T-cell (primary cell): Measurements from ENCODE around the gene SAMD3. TPM values are rescaled to one million over a fixed set of nuclear protein-coding genes. Genes with fewer than 3 reads are reported as not detected.

Experiments used
- ATAC-seq, 4 experiments: fragments of 200-7000 bp in 3 of 4; fragments of 150-1000 bp in 1 of 4; cut with Tn5 transposase; replicated peaks in 1 of 4; 1 replicate in 3 of 4; 2 replicates in 1 of 4; pipeline ENCODE4 v1.10.0; 2021; ENCODE audit warnings: moderate library complexity in 3 of 4, mild to moderate bottlenecking in 2 of 4, moderate number of reproducible peaks in 1 of 4
- CTCF ChIA-PET, 2 donors: fragments of 300-600 bp; sonication (Branson Sonifier 250); formaldehyde crosslinking; loops; one replicate each; lab custom pipeline; 2022; ENCODE audit warnings: antibody characterized with exemption in 2 of 2; lab: Charles Lee
- POLR2A ChIA-PET, 2 donors: fragments of 300-600 bp; sonication (Branson Sonifier 250); formaldehyde crosslinking; loops; one replicate each; lab custom pipeline; 2022; ENCODE audit warnings: antibody characterized with exemption in 2 of 2; lab: Charles Lee
- DNase-seq, 35 experiments: peaks; one replicate each; pipeline versions ENCODE4 v3.0.0 to v3.0.0-alpha.2; 2013 to 2023
- H3K27ac ChIP-seq: one replicate; pipeline ENCODE4 v1.5.1; 2013; ENCODE audit warnings: low read length
- H3K27me3 ChIP-seq, 2 experiments: replicated peaks in 1 of 2; 1 replicate in 1 of 2; 2 replicates in 1 of 2; pipeline versions ENCODE4 v1.6.1 to v1.7.0; 2013; ENCODE audit warnings: low read length in 1 of 2, mixed read lengths in 1 of 2; ENCODE audit not compliant: control insufficient read depth in 2 of 2, insufficient read depth in 2 of 2; ENCODE audit errors: extremely low read depth in 1 of 2
- H3K36me3 ChIP-seq, 2 donors: 1 replicate in 1 of 2; 2 replicates in 1 of 2; pipeline versions ENCODE4 v1.6.1 to v1.7.0; 2013; ENCODE audit warnings: low read length in 1 of 2; ENCODE audit not compliant: control insufficient read depth in 2 of 2, insufficient read depth in 1 of 2; ENCODE audit errors: extremely low read depth in 1 of 2
- H3K4me1 ChIP-seq, 2 experiments: 1 replicate in 1 of 2; 2 replicates in 1 of 2; pipeline versions ENCODE4 v1.6.1 to v1.7.0; 2013; ENCODE audit warnings: low read length in 2 of 2, mixed read lengths in 1 of 2; ENCODE audit not compliant: insufficient read depth in 2 of 2, control insufficient read depth in 1 of 2; ENCODE audit errors: extremely low read depth in 1 of 2
- H3K4me3 ChIP-seq, 2 donors: 1 replicate in 1 of 2; 2 replicates in 1 of 2; pipeline versions ENCODE4 v1.5.1 to v1.7.0; 2013; ENCODE audit warnings: mild to moderate bottlenecking in 2 of 2, low read length in 1 of 2, moderate library complexity in 1 of 2; ENCODE audit not compliant: control insufficient read depth in 1 of 2; ENCODE audit errors: extremely low read depth in 1 of 2
- H3K9me3 ChIP-seq: 2 replicates; pipeline ENCODE4 v1.7.0; 2013
- H3K27ac Mint-ChIP-seq, 2 donors: one replicate each; pipeline ENCODE4 v1.8.0; 2020 to 2021; ENCODE audit warnings: mild to moderate bottlenecking in 2 of 2, mixed read lengths in 2 of 2
- H3K27me3 Mint-ChIP-seq, 2 donors: one replicate each; pipeline ENCODE4 v1.8.0; 2021 to 2022; ENCODE audit warnings: mixed read lengths in 2 of 2
- H3K36me3 Mint-ChIP-seq: one replicate; pipeline ENCODE4 v1.8.0; 2021; ENCODE audit warnings: mixed read lengths
- H3K4me1 Mint-ChIP-seq, 3 donors: one replicate each; pipeline ENCODE4 v1.8.0; 2020 to 2022; ENCODE audit warnings: mixed read lengths in 3 of 3, mild to moderate bottlenecking in 1 of 3
- H3K4me3 Mint-ChIP-seq, 3 donors: one replicate each; pipeline ENCODE4 v1.8.0; 2020 to 2022; ENCODE audit warnings: mild to moderate bottlenecking in 3 of 3, mixed read lengths in 3 of 3, moderate library complexity in 3 of 3
- H3K9me3 Mint-ChIP-seq, 3 donors: one replicate each; pipeline ENCODE4 v1.8.0; 2020 to 2022; ENCODE audit warnings: mixed read lengths in 3 of 3
- WGBS: methylation state at CpG from one replicate; pipeline ENCODE4 v1.1.5; 2013; ENCODE audit warnings: missing lambda C conversion rate; ENCODE audit not compliant: insufficient coverage; 5-methylcytosine and 5-hydroxymethylcytosine counted together
- total RNA-seq, 35 experiments: library from RNA in 6 of 35; stranded (reverse) in 6 of 35; fragments of 120-200 nt in 1 of 35; gene quantifications; one replicate each; pipeline versions ENCODE4 v1.2.1 to v1.2.4 and lab custom pipeline; 2013 to 2026

Gene SAMD3
- total RNA-seq, 5 donors from 2014 or later (not counting 1 experiment from before 2014, with no cell fraction given) = 27.5 to 73.8 (median 38.5) TPM

GRCh38 chr6:130143709-130144108 is 79.0 kb downstream of the SAMD3 start:
- no peaks in the 10 kb centered on the region for H3K27me3 ChIP-seq
- peaks cover 22 to 55% of the 10 kb centered on the region in 2 donors for H3K36me3 ChIP-seq
- ChIA-PET CTCF (interaction anchor here in 1 of 2 donors (1.2 kb wide), 1 partner anchor 9 kb away, joined by 4 read pairs; no protein-coding TSS in a partner anchor), POLR2A (interaction anchor here in 1 of 2 donors (0.5 kb wide), 1 partner anchor 36 kb away, joined by 5 read pairs; no protein-coding TSS in a partner anchor)
- peaks cover 0 to 3% of the 10 kb centered on the region in 2 experiments for H3K4me1 ChIP-seq
- no peak overlapping the region for H3K4me3 Mint-ChIP-seq
- no peak overlapping the region for H3K4me3 ChIP-seq
- peaks cover 65% of the 10 kb centered on the region for H3K36me3 Mint-ChIP-seq
- peak overlapping the region; percentile 33 to 64 for H3K27ac Mint-ChIP-seq
- peaks cover 20 to 30% (median 29%) of the 10 kb centered on the region in 3 donors for H3K4me1 Mint-ChIP-seq
- no peak overlapping the region for H3K27ac ChIP-seq
- WGBS = 100% methylated on average over 1 of the region's 3 CpGs
- DNase-seq = no peak
- no peak for ATAC-seq
- H3K9me3 Mint-ChIP-seq = no peaks in the 10 kb centered on the region
- no peaks in the 10 kb centered on the region for H3K27me3 Mint-ChIP-seq
- H3K9me3 ChIP-seq = no peaks in the 10 kb centered on the region

DNA sequence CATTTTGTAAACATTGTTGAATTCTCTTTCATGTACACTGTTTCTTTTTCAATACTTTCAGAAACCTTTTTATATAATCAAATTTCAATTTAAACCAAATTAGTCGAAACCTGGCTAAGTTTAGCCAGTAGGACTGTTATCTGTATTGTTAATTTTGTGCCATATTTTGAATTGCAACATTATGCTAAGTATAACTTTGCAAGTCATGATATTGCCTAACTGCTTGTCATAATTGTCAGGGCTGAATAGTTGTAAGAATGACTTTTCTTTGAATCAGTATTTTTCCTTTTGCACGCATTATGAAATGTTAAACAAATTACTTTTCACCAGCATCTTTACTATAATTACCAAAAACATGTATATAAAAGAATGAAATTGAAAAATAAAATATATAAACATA is 82.7 kb downstream of the SAMD3 start:
- H3K4me1 Mint-ChIP-seq = peaks cover 55 to 62% (median 58%) of the 10 kb centered on the region in 3 donors
- ChIA-PET CTCF (interaction anchor here in 1 of 2 donors (1.0 kb wide), 1 partner anchor 8 kb away, joined by 3 read pairs; no protein-coding TSS in a partner anchor), POLR2A (interaction anchor here in 1 of 2 donors (0.5 kb wide), 1 partner anchor 1661 kb away, joined by 3 read pairs; no protein-coding TSS in a partner anchor)
- peaks cover 14 to 20% of the 10 kb centered on the region in 2 experiments for H3K4me1 ChIP-seq
- no peaks in the 10 kb centered on the region for H3K9me3 ChIP-seq
- no peak for ATAC-seq
- no peak overlapping the region for H3K4me3 Mint-ChIP-seq
- peaks cover 18 to 53% of the 10 kb centered on the region in 2 donors for H3K36me3 ChIP-seq
- H3K27ac Mint-ChIP-seq = peak overlapping the region; percentile 86 to 88
- H3K9me3 Mint-ChIP-seq = no peaks in the 10 kb centered on the region
- no peaks in the 10 kb centered on the region for H3K27me3 Mint-ChIP-seq
- no peak overlapping the region for H3K4me3 ChIP-seq
- H3K27ac ChIP-seq = no peak overlapping the region
- DNase-seq = no peak
- H3K27me3 ChIP-seq = no peaks in the 10 kb centered on the region
- WGBS = no CpG with 5 or more reads among the region's 2 CpGs
- peaks cover 68% of the 10 kb centered on the region for H3K36me3 Mint-ChIP-seq

DNA sequence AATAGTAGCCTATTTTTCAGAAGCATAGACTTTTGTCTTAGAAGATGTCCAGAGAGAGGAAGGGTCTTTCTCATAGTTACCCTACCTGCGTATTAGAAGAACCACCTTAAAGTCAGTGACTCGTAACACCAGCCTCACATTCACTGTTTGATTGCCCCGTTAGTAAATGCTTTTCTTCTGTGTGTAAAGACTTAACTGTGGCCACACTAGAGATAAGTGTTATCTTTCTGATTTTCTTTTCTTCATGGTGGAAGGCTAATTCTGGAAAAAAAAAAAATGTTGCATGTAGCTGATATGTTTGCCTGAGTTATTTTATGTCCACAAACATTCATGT is 83.9 kb downstream of the SAMD3 start:
- no CpG with 5 or more reads among the region's 3 CpGs for WGBS
- Histone ChIP-seq H3K36me3 (peaks cover 17 to 43% of the 10 kb centered on the region in 2 donors), H3K27ac (peak overlapping the region; percentile 67), H3K4me1 (peaks cover 25 to 26% of the 10 kb centered on the region in 2 experiments), H3K4me3 (no peak overlapping the region), H3K9me3 (no peaks in the 10 kb centered on the region), H3K27me3 (no peaks in the 10 kb centered on the region)
- Mint-ChIP-seq H3K4me1 (peaks cover 67 to 72% (median 67%) of the 10 kb centered on the region in 3 donors), H3K27me3 (no peaks in the 10 kb centered on the region), H3K27ac (peak overlapping the region; percentile 86 to 88), H3K4me3 (peak overlapping the region; percentile 65 to 83 (median 78)), H3K9me3 (no peaks in the 10 kb centered on the region), H3K36me3 (peaks cover 62% of the 10 kb centered on the region)
- DNase-seq = peak in 1 of 35 experiments; percentile 22
- ChIA-PET CTCF (interaction anchor here (0.6 to 1.6 kb wide), 4 partner anchors 11 to 144 kb away, joined by 3 to 5 read pairs (median 4); no protein-coding TSS in a partner anchor), POLR2A (interaction anchor here in 1 of 2 donors (0.5 to 0.6 kb wide), 2 partner anchors 14 to 1375 kb away, joined by 3 read pairs; no protein-coding TSS in a partner anchor)
- ATAC-seq = peak; percentile 31 to 55 (median 48)

DNA sequence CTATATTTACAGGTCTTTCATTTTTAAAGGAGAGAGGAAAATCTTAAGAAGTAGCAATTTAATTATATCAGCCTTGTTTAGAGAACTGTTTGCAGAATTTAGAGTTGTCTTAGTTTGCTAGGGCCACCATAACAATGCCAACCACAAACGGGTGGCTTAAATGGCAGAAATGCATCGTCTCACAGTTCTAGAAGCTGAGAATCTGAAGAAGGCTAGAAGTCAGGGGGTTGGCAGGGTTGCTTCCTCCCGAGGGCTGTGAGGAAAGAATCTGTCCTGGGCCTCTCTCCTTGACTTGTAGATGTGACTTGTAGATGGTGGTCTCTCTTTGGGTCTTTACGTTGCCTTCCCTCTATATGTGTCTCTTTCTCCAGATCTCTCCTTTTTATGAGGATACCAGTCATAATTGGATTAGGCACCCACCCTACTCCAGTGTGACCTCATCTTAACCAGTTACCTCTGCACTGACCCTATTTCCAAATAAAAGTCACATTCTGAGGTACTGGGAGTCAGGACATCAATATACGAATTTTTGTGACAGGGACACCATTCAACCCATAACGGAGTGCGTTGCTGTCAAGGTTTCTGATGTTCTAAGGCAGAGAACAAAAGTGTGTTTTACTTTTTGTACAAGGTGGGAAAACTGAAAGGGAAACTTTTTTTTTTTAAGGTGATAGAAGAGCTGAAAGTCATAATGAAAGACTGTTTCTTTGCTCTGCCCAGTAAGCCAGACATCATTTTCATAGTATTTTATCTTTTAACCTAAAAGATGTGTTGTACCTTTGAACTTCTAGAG is 84.4 kb downstream of the SAMD3 start:
- no peaks in the 10 kb centered on the region for H3K27me3 Mint-ChIP-seq
- H3K4me1 Mint-ChIP-seq = peaks cover 72 to 78% (median 73%) of the 10 kb centered on the region in 3 donors
- H3K4me3 Mint-ChIP-seq = peak overlapping the region; percentile 65 to 83 (median 78)
- peaks cover 12 to 37% of the 10 kb centered on the region in 2 donors for H3K36me3 ChIP-seq
- H3K27ac ChIP-seq = peak overlapping the region; percentile 67
- peak overlapping the region; percentile 86 to 88 for H3K27ac Mint-ChIP-seq
- H3K9me3 ChIP-seq = no peaks in the 10 kb centered on the region
- ChIA-PET POLR2A (interaction anchor here in 1 of 2 donors (0.5 kb wide), 1 partner anchor 14 kb away, joined by 3 read pairs; no protein-coding TSS in a partner anchor), CTCF (interaction anchor here (1.2 to 1.6 kb wide), 3 partner anchors 12 to 144 kb away, joined by 4 to 5 read pairs (median 4); no protein-coding TSS in a partner anchor)
- H3K36me3 Mint-ChIP-seq = peaks cover 56% of the 10 kb centered on the region
- peaks cover 29 to 31% of the 10 kb centered on the region in 2 experiments for H3K4me1 ChIP-seq
- no peak overlapping the region for H3K4me3 ChIP-seq
- no peaks in the 10 kb centered on the region for H3K27me3 ChIP-seq
- 21% methylated on average over 2 of the region's 7 CpGs for WGBS
- DNase-seq (peak in 2 of 35 experiments; percentile 3 to 25), ATAC-seq (peak; percentile 33 to 59 (median 53))
- no peaks in the 10 kb centered on the region for H3K9me3 Mint-ChIP-seq

- Histone ChIP-seq H3K36me3 (peaks cover 0 to 22% of the 10 kb centered on the region in 2 donors), H3K27ac (no peak overlapping the region), H3K27me3 (no peaks in the 10 kb centered on the region), H3K4me3 (no peak overlapping the region), H3K9me3 (no peaks in the 10 kb centered on the region), H3K4me1 (peaks cover 37 to 40% of the 10 kb centered on the region in 2 experiments)
- Mint-ChIP-seq H3K9me3 (no peaks in the 10 kb centered on the region), H3K27ac (peak overlapping the region; percentile 86 to 88), H3K27me3 (no peaks in the 10 kb centered on the region), H3K4me1 (peaks cover 84 to 90% (median 88%) of the 10 kb centered on the region in 3 donors), H3K4me3 (peak overlapping the region in 1 of 3 donors; percentile 26), H3K36me3 (peaks cover 43% of the 10 kb centered on the region)
- CTCF ChIA-PET = interaction anchor here in 1 of 2 donors (0.7 kb wide), 1 partner anchor 145 kb away, joined by 3 read pairs; no protein-coding TSS in a partner anchor
- no CpG with 5 or more reads among the region's 2 CpGs for WGBS
- ATAC-seq (no peak), DNase-seq (no peak)
- POLR2A ChIA-PET = no interaction called here
Measured at GRCh38 chr6:130136798-130137197, 86.0 kb downstream of the SAMD3 start.

- H3K4me1 ChIP-seq = peaks cover 47 to 50% of the 10 kb centered on the region in 2 experiments
- peak overlapping the region; percentile 91 for H3K27ac ChIP-seq
- no peak for ATAC-seq
Measured at GRCh38 chr6:130134582-130134981, 88.2 kb downstream of the SAMD3 start.

More at GRCh38 chr6:130134582-130134981, 88.2 kb downstream of the SAMD3 start:
- H3K9me3 ChIP-seq = no peaks in the 10 kb centered on the region
- H3K36me3 ChIP-seq = peaks cover 0 to 18% of the 10 kb centered on the region in 2 donors
- H3K27me3 Mint-ChIP-seq = no peaks in the 10 kb centered on the region
- H3K4me1 Mint-ChIP-seq = peaks cover 92 to 99% (median 94%) of the 10 kb centered on the region in 3 donors
- POLR2A ChIA-PET = interaction anchor here (0.7 to 0.9 kb wide), 2 partner anchors 12 to 83 kb away, joined by 3 to 8 read pairs; no protein-coding TSS in a partner anchor
- WGBS = no CpG with 5 or more reads among the region's 2 CpGs
- H3K4me3 ChIP-seq = no peak overlapping the region
- peaks cover 32% of the 10 kb centered on the region for H3K36me3 Mint-ChIP-seq
- H3K9me3 Mint-ChIP-seq = no peaks in the 10 kb centered on the region
- peak overlapping the region in 1 of 3 donors; percentile 64 for H3K4me3 Mint-ChIP-seq
- H3K27me3 ChIP-seq = no peaks in the 10 kb centered on the region
- CTCF ChIA-PET = interaction anchor here (0.6 to 1.9 kb wide), 12 partner anchors 9 to 652 kb away, joined by 3 to 13 read pairs (median 4); partner anchors contain the start of genes SAMD3 (in 1 of the 2) and TMEM244 (in 1 of the 2)
- peak overlapping the region; percentile 91 to 95 for H3K27ac Mint-ChIP-seq
- peak in 1 of 35 experiments; percentile 43 for DNase-seq
